HG02943 (cell line): ENCODE data around the gene TERB2.
"Not testable (repeated sequence)": the region's sequence is repeated elsewhere in the genome, so short reads cannot be mapped to it uniquely, and the experiment has no call there.

Experiments
- ATAC-seq: cut with Tn5 transposase; IDR thresholded peaks from one replicate; pipeline ENCODE4 v1.9.1; 2021; ENCODE audit warnings: mild to moderate bottlenecking, low read depth, moderate library complexity; ENCODE audit not compliant: unreplicated experiment

The TERB2 gene

GRCh38 chr15:44956388-44956787, at the start of gene TERB2:
TSS of gene TERB2 (plus strand) at chr15:44956687. CDS start at chr15:44956719, 32 bp downstream.
- no peak for ATAC-seq

- ATAC-seq, result no peak
Observed at GRCh38 chr15:44909423-44909822, 47.1 kb upstream of the TERB2 start.

GRCh38 chr15:44910981-44911625, 45.4 kb upstream of the TERB2 start:
- no peak for ATAC-seq

GRCh38 chr15:44912186-44912585, 44.3 kb upstream of the TERB2 start:
- not testable (repeated sequence) for ATAC-seq

GRCh38 chr15:44912974-44913448, 43.5 kb upstream of the TERB2 start:
- not testable (repeated sequence) for ATAC-seq

GRCh38 chr15:44918136-44918535, 38.4 kb upstream of the TERB2 start:
- no peak for ATAC-seq

GRCh38 chr15:44928658-44929057, 27.8 kb upstream of the TERB2 start:
- ATAC-seq, result not testable (repeated sequence)

- not testable (repeated sequence) for ATAC-seq
Observed at GRCh38 chr15:44930283-44930682, 26.2 kb upstream of the TERB2 start.

GRCh38 chr15:44958302-44958701, 1.8 kb downstream of the TERB2 start:
- ATAC-seq, result not testable (repeated sequence)

- no peak for ATAC-seq
Observed at GRCh38 chr15:44968475-44968874, 12.0 kb downstream of the TERB2 start.

GRCh38 chr15:44971036-44971435, 14.5 kb downstream of the TERB2 start:
- ATAC-seq, result no peak

- ATAC-seq, result not testable (repeated sequence)
Observed at GRCh38 chr15:44976183-44976582, 19.7 kb downstream of the TERB2 start.

GRCh38 chr15:44977781-44978180, 21.3 kb downstream of the TERB2 start:
- ATAC-seq, result not testable (repeated sequence)

GRCh38 chr15:44979617-44980339, 23.3 kb downstream of the TERB2 start:
- not testable (repeated sequence) for ATAC-seq

- ATAC-seq, result not testable (repeated sequence)
Observed at GRCh38 chr15:44984144-44984543, 27.7 kb downstream of the TERB2 start.

GRCh38 chr15:44986346-44987055, 30.0 kb downstream of the TERB2 start:
- not testable (repeated sequence) for ATAC-seq

GRCh38 chr15:44987711-44988110, 31.2 kb downstream of the TERB2 start:
- ATAC-seq, result not testable (repeated sequence)

- ATAC-seq, result not testable (repeated sequence)
Observed at GRCh38 chr15:44988184-44988869, 31.8 kb downstream of the TERB2 start.

- not testable (repeated sequence) for ATAC-seq
Observed at GRCh38 chr15:44988870-44989219, 32.4 kb downstream of the TERB2 start.

GRCh38 chr15:44997632-44998031, 41.1 kb downstream of the TERB2 start:
- ATAC-seq, result not testable (repeated sequence)

- ATAC-seq, result no peak
Observed at GRCh38 chr15:44999105-44999504, 42.6 kb downstream of the TERB2 start.
